HG02981 (cell line): ENCODE data around the gene GBP1.
"Not testable (repeated sequence)": the region's sequence is repeated elsewhere in the genome, so short reads cannot be mapped to it uniquely, and the experiment has no call there.

Source experiments
- ATAC-seq: cut with Tn5 transposase; IDR thresholded peaks from one replicate; pipeline ENCODE4 v1.9.1; 2021; ENCODE audit warnings: mild to moderate bottlenecking, moderate library complexity; ENCODE audit not compliant: unreplicated experiment

GBP1 gene

DNA sequence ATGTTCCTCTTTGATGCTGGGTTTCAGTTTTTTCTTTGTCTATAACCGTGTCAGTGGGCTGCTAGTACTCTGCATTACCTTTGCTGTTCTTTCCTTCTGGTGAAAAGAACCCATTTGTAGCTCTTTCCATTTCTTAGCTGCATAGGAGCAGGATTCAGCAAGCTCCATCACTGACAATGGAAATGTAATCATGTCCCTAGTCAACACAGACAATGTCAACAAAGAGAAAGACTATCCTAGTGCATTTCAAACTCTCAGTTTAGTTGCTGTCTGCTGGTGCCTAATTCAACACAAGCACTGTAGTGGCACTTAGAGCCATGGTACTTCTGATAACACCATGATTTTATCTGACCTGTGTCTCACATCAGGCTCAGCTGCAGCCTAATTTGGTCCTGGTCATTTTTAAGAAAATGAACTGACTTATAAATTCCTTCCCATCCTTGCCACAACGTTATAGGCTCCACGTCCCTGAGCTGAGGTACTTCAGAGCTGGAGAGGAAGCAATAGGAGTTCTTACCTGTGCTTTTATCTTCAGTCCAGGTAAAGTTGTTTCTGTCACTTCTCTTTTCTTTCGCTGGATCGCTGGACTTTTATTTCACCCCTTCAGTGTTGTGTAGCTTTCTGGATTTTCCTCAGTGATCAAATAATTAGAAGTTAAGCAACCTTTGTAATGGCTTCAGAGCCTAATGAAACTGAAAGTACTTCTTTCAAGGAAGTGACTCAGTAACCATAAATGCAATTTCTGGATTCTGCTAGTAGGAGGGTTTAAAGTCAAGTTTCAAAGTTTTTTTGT, 42.6 kb downstream of the GBP1 start, which contains the start of gene GBP3:
TSS of gene GBP3 (minus strand) at position 700 of the 793 bp plus-strand sequence. CDS start 2,145 bp downstream, outside the sequence.
- ATAC-seq, result peak; percentile 80

DNA sequence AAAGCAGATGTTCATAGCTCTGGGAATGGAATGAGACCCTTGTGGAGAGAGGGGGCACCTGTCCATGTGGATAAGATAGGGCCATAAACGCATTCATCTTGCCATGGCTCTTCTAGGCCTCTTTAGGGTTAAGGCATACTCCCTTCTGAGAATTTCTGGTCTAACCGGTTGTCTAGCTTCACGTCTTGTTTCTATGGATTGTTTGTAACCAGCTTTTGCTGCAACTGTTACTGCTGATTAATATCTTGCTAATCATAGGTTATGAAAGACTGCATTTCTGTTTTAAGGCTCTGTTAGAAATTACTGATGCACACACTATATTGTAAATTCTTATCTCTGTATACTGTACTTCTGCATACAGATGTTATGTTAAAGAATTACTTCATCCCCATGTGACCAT, 46.7 kb downstream of the GBP1 start:
- not testable (repeated sequence) for ATAC-seq

DNA sequence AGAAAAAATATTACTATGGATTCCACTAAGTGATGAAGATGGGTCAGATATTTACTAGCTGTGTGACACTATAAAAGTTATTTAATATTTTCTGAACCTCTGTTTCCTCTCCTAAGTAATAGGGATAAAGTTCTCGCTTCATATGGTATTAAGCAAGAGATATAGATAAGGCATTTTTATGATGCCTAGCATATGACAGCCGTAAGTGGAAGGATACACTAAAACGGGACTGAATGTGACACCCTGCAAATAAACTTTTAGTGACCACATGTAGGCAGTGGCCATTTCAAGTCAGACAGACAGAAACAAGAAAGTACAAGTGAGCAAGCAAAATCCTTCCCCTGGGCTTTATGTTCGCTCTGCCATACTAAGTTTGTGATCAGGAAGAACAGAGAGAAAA, 56.5 kb downstream of the GBP1 start:
- no peak for ATAC-seq

DNA sequence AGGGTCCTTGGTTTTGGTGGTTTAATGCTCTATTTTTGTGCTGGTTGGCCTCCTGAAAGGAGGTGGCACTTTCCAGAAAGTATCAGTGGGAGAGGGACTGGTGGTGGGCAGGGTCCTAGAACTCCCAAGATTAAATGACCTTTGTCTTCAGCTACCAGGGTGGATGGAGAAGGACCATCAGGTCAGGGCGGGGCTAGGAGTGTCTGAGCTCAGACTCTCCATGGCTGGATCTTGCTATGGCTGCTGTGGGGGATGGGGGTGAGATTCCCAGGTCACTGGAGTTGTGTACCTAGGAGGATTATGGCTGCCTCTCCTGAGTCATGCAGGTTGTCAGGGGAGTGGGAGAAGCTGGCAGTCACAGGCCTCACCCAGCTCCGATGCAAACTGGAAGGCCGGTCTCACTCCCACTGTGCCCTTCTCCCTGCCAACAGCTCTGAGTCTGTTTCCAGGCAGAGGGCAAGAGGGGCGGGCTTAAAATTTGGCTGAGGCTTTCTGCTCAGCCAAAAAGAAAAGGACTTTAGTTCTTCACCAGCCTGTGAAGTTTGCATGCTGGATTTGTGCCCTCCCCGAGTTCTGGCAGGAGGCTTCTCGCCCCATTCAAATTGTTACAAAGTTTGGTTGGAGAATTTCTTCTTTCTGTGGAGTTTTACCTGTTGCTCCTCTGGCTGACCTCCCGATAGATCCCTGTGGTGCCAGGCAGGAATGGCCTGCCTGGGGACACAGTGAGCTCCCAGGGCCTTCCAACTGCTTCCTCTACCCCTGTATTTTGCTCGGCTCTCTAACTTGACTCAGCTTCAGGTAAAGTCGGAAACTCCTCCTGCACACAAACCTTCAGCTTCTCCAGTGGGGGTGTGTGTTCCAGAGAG, 59.5 kb downstream of the GBP1 start:
- ATAC-seq, result no peak
